ENCODE data around the gene DDX49.
"Not testable (repeated sequence)": the region's sequence is repeated elsewhere in the genome, so short reads cannot be mapped to it uniquely, and the experiment has no call there.

DDX49 gene

GRCh38 chr19:18906605-18907519, 12.7 kb upstream of the DDX49 start:
- no peak overlapping the region for H3K4me3 ChIP-seq (ENCODE audit: low read length)
- DNase-seq (ENCODE audit: low read depth, low spot score): no peak

DNA sequence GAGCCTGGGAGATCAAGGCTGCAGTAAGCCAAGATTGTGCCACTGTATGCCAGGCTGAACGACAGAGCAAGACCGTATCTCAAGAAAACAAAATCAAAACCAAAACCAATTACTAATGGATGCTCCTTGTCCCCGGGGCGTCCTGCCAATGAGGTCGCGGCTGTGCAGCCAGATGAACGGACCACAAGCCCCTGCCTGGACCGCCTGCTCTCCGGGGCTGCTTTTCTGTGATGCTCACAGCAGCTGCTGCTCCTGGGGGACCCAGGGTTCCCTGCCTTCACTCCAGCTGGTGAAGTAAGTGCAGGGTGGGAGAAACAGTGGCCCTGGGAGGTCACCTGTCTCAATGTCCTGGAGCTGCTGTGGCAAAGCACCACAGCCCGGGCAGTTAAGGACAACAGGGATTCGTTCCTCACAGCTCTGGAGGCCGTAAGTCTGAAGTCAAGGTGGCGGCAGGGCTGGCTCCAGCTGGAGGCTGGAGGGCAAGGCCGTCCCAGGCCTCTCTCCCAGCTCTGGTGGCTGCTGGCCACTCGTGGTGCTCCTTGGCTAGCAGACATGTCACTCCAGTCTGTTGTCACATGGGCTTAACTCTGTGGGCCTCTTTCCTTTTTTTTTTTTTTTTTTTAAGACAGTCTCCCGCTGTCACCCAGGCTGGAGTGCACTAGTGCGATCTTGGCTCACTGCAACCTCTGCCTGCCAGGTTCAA, 10.4 kb upstream of the DDX49 start:
- no peak for DNase-seq (ENCODE audit: low read depth, low spot score)
- no peak overlapping the region for H3K4me3 ChIP-seq (ENCODE audit: low read length)

GRCh38 chr19:18910010-18910409, 9.5 kb upstream of the DDX49 start:
- DNase-seq (ENCODE audit: low read depth, low spot score): no peak
- H3K4me3 ChIP-seq (ENCODE audit: low read length): no peak overlapping the region

GRCh38 chr19:18910801-18911436, 8.6 kb upstream of the DDX49 start:
- H3K4me3 ChIP-seq (ENCODE audit: low read length): no peak overlapping the region
- no peak for DNase-seq (ENCODE audit: low read depth, low spot score)

DNA sequence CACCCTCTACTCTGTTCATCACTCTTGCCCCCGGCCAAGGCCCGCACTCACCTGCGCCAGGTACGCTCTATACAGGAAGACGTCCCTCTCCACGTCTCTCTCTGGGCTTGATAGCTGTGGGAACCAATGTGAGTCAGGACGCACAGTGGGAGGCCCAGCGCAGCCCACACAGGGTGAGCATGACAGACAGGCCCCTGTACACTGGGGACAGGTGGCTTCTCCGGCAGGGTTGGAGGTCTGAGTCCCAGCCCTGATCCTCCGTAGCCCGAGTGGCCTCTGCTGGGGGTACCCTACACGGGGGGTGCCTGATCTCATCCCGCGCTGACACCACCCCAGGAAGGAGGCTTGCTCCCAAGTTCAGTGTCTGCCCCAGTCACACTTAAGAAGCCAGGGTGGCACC, 6.6 kb upstream of the DDX49 start:
- H3K4me3 ChIP-seq (ENCODE audit: low read length): no peak overlapping the region
- no peak for DNase-seq (ENCODE audit: low read depth, low spot score)

- no peak overlapping the region for H3K4me3 ChIP-seq (ENCODE audit: low read length)
- no peak for DNase-seq (ENCODE audit: low read depth, low spot score)
These were observed 6.0 kb upstream of the DDX49 start for GRCh38 chr19:18913466-18913865.

DNA sequence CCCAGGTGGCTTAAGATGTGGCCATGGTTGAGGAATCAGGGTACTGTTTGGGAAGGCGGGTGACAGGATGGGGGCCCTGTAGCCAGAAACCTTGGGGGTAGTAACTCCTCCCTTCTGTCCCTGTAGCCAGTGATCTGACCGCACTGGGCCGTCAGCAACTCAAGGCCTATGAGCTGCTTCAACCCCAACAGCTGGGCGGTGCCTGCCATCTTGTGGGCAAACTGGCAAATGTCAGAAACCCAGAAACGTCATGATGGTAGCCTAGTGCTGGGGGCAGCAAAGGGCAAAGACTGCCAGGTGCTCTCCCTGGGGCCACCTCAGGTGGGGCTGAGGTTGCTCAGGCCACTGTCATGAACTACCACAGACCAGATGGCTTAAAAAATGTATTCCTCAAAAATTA, 3.9 kb upstream of the DDX49 start:
- H3K4me3 ChIP-seq (ENCODE audit: low read length): no peak overlapping the region
- DNase-seq (ENCODE audit: low read depth, low spot score): peak; percentile 45

DNA sequence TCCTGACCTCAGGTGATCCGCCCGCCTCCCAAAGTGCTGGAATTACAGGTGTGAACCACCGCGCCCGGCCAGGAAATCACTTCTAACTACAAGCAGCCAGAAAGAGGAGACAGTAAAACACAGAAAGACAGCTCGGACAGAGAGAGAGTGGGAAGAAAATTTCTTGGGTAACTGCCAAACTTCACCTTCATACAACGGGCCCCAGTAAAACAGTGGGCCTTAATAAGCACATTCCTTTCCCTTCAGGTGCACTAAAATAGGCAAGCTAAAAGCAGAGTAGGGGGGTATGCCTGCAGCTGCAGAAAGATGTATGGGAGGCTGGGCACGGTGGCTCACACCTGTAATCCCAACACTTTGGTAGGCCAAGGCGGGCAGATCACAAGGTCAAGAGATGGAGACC, 1.9 kb upstream of the DDX49 start:
- peak overlapping the region; percentile 100; the same call in 1 of the 2 replicates for H3K4me3 ChIP-seq (ENCODE audit: low read length)
- not testable (repeated sequence) for DNase-seq (ENCODE audit: low read depth, low spot score)

DNA sequence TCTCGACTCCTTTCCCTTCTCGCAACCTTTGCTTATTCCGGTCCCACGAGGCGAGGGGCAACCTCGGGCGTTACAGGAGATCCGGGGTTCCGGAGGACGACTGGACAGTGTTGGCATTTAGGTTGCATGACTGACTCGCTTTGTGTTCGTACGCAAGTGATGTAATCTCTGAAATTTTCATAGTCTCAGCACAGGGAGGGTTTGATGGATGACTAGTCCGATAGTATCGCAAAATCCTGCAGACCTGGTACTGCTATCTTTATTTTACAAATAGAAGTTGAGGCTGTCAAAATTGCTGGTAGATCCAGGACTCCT, 342 bp downstream of the DDX49 start:
- peak overlapping the region; percentile 100 for H3K4me3 ChIP-seq (ENCODE audit: low read length)
- DNase-seq (ENCODE audit: low read depth, low spot score): no peak

GRCh38 chr19:18920400-18920799, 885 bp downstream of the DDX49 start:
- peak overlapping the region; percentile 100 for H3K4me3 ChIP-seq (ENCODE audit: low read length)
- DNase-seq (ENCODE audit: low read depth, low spot score): no peak

DNA sequence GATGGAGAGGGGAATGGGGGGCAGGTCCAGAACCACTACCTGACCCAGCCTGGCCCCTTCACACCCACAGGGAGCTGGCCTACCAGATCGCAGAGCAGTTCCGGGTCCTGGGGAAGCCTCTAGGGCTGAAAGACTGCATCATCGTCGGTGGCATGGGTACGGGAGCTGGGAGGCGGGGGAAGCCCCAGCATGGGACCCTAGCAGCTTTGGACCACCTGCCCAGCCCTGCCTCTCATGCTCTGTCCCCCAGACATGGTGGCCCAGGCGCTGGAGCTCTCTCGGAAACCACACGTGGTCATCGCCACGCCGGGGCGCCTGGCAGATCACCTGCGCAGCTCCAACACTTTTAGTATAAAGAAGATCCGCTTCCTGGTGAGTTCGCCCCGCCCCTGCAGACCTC, 2.1 kb downstream of the DDX49 start:
- H3K4me3 ChIP-seq (ENCODE audit: low read length): no peak overlapping the region
- DNase-seq (ENCODE audit: low read depth, low spot score): no peak

DNA sequence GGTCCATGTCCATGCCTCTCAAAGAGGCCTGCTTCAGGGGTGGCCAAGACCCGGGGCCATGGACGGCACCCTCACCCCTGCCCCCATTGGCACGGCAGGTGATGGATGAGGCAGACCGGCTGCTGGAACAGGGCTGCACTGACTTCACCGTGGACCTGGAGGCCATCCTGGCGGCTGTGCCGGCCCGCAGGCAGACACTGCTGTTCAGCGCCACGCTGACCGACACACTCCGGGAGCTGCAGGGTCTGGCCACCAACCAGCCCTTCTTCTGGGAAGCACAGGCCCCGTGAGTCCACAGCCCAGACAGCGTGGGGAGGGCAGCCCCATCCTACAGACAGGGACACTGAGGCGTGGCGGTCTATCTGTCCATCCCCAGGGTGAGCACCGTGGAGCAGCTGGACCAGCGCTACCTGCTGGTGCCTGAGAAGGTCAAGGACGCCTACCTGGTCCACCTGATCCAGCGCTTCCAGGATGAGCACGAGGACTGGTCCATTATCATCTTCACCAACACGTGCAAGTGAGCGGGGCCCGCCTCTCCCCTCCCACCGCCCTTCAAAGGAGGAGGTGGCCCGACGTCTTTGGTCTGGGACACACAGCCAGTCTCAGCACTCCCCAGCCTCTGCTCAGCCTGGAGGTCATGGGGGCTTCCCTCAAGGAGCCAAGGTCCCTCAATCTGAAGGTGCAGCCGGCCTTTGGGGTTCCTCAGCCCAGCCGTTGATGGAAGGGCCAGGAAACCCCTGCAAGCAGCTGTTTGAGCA, 2.9 kb downstream of the DDX49 start:
- H3K4me3 ChIP-seq (ENCODE audit: low read length): no peak overlapping the region
- DNase-seq (ENCODE audit: low read depth, low spot score): no peak

DNA sequence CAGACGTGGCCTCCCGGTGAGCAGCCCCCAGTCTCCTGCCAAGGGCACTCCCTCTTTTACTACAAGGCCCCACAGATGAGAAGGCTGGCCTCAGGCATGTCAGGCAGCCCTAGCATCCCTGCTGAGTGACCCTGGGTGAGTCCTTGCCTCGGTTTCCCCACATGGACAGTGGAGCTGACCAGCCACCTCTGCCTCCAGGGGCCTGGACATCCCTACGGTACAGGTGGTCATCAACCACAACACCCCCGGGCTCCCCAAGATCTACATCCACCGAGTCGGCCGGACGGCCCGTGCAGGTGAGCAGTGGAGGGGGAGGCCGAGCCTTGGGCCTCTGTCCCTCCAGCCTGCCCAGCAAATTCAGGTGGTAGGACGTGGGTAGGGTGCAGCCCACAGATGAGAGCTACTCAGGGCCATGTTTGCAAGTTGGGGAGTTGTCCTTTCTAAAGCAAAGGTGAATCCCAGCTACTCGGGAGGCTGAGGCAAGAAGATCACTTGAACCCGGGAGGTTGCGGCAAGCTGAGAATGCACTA, 5.2 kb downstream of the DDX49 start:
- no peak for DNase-seq (ENCODE audit: low read depth, low spot score)
- H3K4me3 ChIP-seq (ENCODE audit: low read length): no peak overlapping the region

- no peak overlapping the region for H3K4me3 ChIP-seq (ENCODE audit: low read length)
- no peak for DNase-seq (ENCODE audit: low read depth, low spot score)
These were observed 8.7 kb downstream of the DDX49 start for GRCh38 chr19:18928018-18928805.

DNA sequence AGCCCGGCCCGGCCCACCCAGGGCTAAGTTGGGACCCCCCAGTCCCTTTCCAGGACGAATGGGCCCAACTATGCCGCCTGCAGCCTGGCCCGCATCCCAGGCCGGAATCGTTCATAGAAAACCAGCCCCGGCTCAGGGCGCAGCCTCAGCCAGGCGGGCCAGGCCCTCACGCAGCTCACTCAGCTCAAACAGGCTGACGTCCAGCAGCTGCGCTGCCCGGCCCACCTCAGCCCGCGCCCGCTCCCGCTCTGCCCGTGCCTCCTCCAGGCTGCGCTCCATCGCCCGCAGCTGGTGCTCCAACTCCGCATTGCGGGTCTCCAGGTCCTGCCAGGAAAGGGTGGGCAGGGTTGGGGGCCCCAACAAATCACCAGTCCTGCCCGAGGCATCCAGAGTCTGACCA, 9.8 kb downstream of the DDX49 start:
- DNase-seq (ENCODE audit: low read depth, low spot score): no peak
- H3K4me3 ChIP-seq (ENCODE audit: low read length): no peak overlapping the region

DNA sequence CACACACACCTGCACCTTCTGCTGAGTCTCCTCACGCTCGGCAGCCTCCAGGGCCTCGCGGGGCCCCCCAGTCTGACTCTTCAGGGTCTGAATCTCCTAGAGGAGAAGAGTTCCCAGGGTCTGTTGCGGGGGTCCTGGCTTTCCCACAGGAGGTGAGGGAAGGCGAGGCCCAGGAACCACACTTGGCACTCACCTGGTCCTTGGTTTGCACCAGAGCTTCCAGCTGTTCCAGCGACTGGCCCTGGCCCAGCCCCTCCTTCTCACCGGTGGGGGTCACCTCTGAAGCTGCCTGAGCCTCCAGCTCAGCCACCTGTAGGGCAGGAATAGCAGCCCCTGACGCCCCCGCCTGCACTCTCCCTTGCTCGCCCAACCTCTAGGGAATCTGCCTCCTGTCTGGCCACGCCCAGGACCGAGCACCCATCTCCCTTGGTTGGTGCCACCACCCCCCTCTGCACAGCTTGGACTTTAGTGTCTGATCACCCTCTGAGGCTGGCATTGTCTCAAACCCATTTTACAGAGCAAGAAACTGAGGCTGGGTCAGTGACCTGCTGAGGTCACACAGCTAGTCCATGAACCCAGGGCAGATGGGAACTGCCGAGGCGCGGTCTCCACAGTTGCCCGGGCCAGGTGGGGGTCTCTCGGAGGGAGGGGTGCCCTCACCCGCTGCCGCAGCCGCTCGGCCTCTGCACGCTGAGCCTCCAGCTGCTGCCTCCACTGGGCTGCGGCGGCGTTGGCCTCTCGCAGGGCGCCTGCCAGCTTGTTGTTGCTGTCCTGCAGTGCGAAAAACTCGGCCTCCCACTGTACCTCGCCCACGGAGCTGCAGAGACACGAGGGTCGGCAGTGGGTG, 12.0 kb downstream of the DDX49 start:
- H3K4me3 ChIP-seq (ENCODE audit: low read length): no peak overlapping the region

DNA sequence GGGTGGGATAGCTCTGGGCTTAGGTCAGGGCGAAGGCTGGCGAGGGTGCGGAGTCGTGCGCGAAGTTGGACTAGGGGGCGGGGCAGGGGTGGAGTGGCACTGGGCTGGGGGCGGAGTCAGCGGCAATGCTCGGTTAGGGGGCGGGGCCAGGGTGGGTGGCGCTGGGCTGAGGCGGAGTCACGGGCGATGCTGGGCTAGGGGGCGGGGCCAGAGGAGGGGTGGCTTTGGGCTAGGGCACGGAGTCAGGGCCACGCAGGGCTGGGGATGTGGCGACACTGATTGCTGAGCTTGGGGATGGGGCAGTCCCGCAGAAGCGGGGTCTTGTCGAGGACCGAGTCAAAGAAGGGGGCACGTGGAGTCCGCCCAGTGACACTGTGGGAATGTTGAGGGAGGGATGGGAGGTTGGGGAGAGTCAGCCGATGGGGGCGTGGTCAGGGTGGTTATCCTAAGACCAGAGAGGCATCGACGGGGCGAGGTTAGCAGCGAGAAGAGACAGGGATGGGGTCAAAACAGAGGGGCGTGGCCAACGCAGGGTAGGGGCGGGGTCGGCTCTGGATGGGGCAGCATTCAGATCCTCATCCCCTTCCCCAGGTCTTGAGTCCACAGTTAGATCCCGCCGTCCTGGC, 12.8 kb downstream of the DDX49 start:
- H3K4me3 ChIP-seq (ENCODE audit: low read length): no peak overlapping the region
- DNase-seq (ENCODE audit: low read depth, low spot score): peak; percentile 20

More for the DNA sequence above, 12.0 kb downstream of the DDX49 start:
- DNase-seq (ENCODE audit: low read depth, low spot score): no peak

Measured in Jurkat, Clone E6-1 (cell line).